HepG2 (cell line): Measurements from ENCODE around the gene CARHSP1. TPM values are rescaled to one million over a fixed set of nuclear protein-coding genes. Genes with fewer than 3 reads are reported as not detected.

Source experiments
- CHD4 ChIP-seq: fragments of 200-600 bp; sonication (generic); IDR thresholded peaks from 2 replicates; pipeline ENCODE4 v1.7.0; 2017; ENCODE audit warnings: mild to moderate bottlenecking, low read length, borderline replicate concordance
- ETS1 ChIP-seq: sonication (generic); formaldehyde crosslinking; IDR thresholded peaks from 2 replicates; pipeline ENCODE4 v1.4.0; 2020; ENCODE audit warnings: missing genetic modification reagents
- HDAC2 ChIP-seq: sonication (generic); formaldehyde crosslinking; IDR thresholded peaks from 2 replicates; pipeline ENCODE4 v1.4.0; 2020; ENCODE audit warnings: missing genetic modification reagents
- MTF1 ChIP-seq: sonication (generic); formaldehyde crosslinking; IDR thresholded peaks from 2 replicates; pipeline ENCODE4 v1.5.0; 2020; ENCODE audit warnings: missing genetic modification reagents
- NFKBIZ ChIP-seq: IDR thresholded peaks from 2 replicates; pipeline ENCODE4 v1.6.1; 2018; ENCODE audit warnings: missing genetic modification reagents, missing compliant biosample characterization
- PAWR ChIP-seq: sonication (generic); formaldehyde crosslinking; IDR thresholded peaks from 2 replicates; pipeline ENCODE4 v1.4.0; 2020; ENCODE audit warnings: missing genetic modification reagents, mild to moderate bottlenecking, borderline replicate concordance
- PBX3 ChIP-seq: sonication (generic); formaldehyde crosslinking; IDR thresholded peaks from 2 replicates; pipeline ENCODE4 v1.8.1; 2023; ENCODE audit warnings: missing genetic modification reagents, inconsistent platforms, borderline replicate concordance
- SNAI1 ChIP-seq: sonication (generic); formaldehyde crosslinking; IDR thresholded peaks from 2 replicates; pipeline ENCODE4 v1.5.0; 2020; ENCODE audit warnings: mild to moderate bottlenecking, missing genetic modification reagents, borderline replicate concordance
- SP1 ChIP-seq, 2 experiments: fragments of 450-650 bp in 1 of 2; sonication (generic) in 1 of 2; formaldehyde crosslinking in 1 of 2; IDR thresholded peaks; 2 replicates each; pipeline versions ENCODE4 v1.4.0 to v1.6.1; 2016 to 2020; ENCODE audit warnings: missing genetic modification reagents in 1 of 2
- TCF12 ChIP-seq, 2 experiments: fragments of 450-650 bp in 1 of 2; sonication (generic) in 1 of 2; formaldehyde crosslinking in 1 of 2; IDR thresholded peaks; 2 replicates each; pipeline versions ENCODE4 v1.6.1 to v1.8.0; 2017 to 2022; ENCODE audit warnings: antibody characterized with exemption in 1 of 2, mild to moderate bottlenecking in 1 of 2, missing genetic modification reagents in 1 of 2, moderate library complexity in 1 of 2
- TCF7 ChIP-seq: sonication (generic); IDR thresholded peaks from 2 replicates; pipeline ENCODE4 v1.6.1; 2016; ENCODE audit warnings: antibody characterized with exemption, low read depth
- ZC3H4 ChIP-seq: sonication (generic); formaldehyde crosslinking; IDR thresholded peaks from 2 replicates; pipeline ENCODE4 v1.4.0; 2020; ENCODE audit warnings: missing genetic modification reagents, borderline replicate concordance
- ZFY ChIP-seq: sonication (generic); formaldehyde crosslinking; IDR thresholded peaks from 2 replicates; pipeline ENCODE4 v1.4.0; 2020; ENCODE audit warnings: missing genetic modification reagents
- ZMYM3 ChIP-seq: sonication (generic); formaldehyde crosslinking; IDR thresholded peaks from 2 replicates; pipeline ENCODE4 v1.5.1; 2020; ENCODE audit warnings: mild to moderate bottlenecking, missing genetic modification reagents
- ZNF589 ChIP-seq: sonication (generic); formaldehyde crosslinking; conservative IDR thresholded peaks from 2 replicates; pipeline ENCODE4 v1.8.0; 2022; ENCODE audit warnings: mild to moderate bottlenecking, moderate library complexity, missing genetic modification reagents
- ZNF776 ChIP-seq: sonication (generic); formaldehyde crosslinking; IDR thresholded peaks from 2 replicates; pipeline ENCODE4 v1.4.0; 2020; ENCODE audit warnings: mild to moderate bottlenecking, missing genetic modification reagents
- polyA plus RNA-seq, 8 experiments: library from polyadenylated mRNA; depleted of rRNA in 3 of 8; stranded (reverse) in 7 of 8; unstranded in 1 of 8; fragments of >200 nt; fragmentation: Illumina TruSeq in 4 of 8; extraction: Trizol in 4 of 8; gene quantifications; 2 replicates each; pipeline versions ENCODE4 v1.2.1 to v1.2.3, GENCODE V29; 2011 to 2016; ENCODE audit warnings: low read depth in 4 of 8, missing spikeins in 1 of 8, mixed read lengths in 1 of 8; ENCODE audit not compliant: insufficient read depth in 1 of 8
- total RNA-seq, 5 experiments: library from RNA; depleted of rRNA; stranded (reverse); fragments of >200 nt; fragmentation: Illumina TruSeq; extraction: Trizol; gene quantifications; 2 replicates each; pipeline ENCODE4 v1.2.3, GENCODE V29; 2016; ENCODE audit warnings: low read depth in 1 of 5
- TF ChIP-seq, protein P1 (sequence below): sonication (generic); formaldehyde crosslinking; IDR thresholded peaks from 2 replicates; pipeline ENCODE4 v1.5.1; 2020; ENCODE audit warnings: mild to moderate bottlenecking, missing genetic modification reagents
- TF ChIP-seq, protein P2 (sequence below): sonication (generic); formaldehyde crosslinking; IDR thresholded peaks from 2 replicates; pipeline ENCODE4 v1.8.1; 2023; ENCODE audit warnings: mild to moderate bottlenecking, missing genetic modification reagents

Gene CARHSP1
- total and polyA plus RNA-seq, 2 of the 13 experiments (the other 11 are each of a cell fraction or from before 2014, with no cell fraction given), result 173 to 345 TPM

DNA sequence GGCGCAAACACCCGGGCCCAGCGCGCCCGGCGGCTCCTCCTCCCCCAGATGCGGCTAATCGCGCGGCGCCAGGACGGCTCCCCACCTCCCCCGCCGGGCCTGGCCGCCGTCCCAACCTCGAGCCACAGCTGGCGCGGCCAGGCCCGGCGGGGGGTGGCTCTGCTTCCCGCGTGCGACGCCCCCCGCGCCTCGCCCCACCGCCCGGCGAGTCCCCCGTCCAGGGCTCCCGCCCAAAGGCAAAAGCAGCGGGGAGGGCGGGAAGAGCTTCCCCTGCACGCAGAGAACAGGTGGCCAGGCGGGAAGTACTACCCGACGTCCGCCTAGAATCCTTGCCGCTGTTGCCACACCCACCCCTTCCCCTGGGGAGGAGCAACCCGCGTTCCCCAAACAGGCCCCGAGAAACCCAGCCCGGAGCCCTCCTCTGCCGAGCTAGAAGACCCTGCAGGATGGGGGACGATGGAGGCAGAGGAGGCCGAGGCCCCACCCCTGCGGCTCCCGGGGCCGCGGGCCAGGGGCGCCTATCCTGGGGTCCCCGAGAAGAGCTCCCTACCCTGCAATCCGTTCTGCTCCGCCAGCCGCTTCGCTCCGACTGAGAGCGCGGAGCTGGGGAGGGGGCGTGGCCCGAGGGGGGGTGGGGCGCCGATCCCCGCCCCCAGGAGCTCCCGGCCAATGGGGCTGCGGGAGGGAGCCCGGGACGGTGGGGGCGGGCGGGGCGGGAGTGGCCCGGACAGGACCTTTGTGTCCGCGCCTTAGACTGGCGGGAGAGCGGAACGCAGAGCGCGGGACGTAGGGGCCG, at the start of gene CARHSP1 (continued):
- TF ChIP-seq ETS1 (CRISPR knock-in tag) (no peak), PBX3 (CRISPR knock-in tag) (no peak), HDAC2 (CRISPR knock-in tag) (peak; percentile 45), ZNF589 (no peak), TCF7 (no peak), ZMYM3 (peak; percentile 85), ZC3H4 (CRISPR knock-in tag) (0 out of 2 replicates have a peak, but pooled peaks have one; percentile 57), TCF12 (IDR thresholded peaks at IDR 0.05) (no peak), TCF12 (CRISPR knock-in tag; IDR thresholded peaks at IDR 0.05) (peak; percentile 54; the same call in 1 of the 2 replicates), NFKBIZ (CRISPR knock-in tag) (0 out of 2 replicates have a peak, but pooled peaks have one; percentile 28), SP1 (IDR thresholded peaks at IDR 0.05) (no peak), SP1 (CRISPR knock-in tag; IDR thresholded peaks at IDR 0.05) (peak; percentile 93), ZFY (CRISPR knock-in tag) (peak; percentile 67), SNAI1 (CRISPR knock-in tag) (no peak; the same call in 1 of the 2 replicates), ZNF776 (CRISPR knock-in tag) (no peak; the same call in 1 of the 2 replicates), CHD4 (no peak), PAWR (CRISPR knock-in tag) (no peak), MTF1 (no peak)
- TF ChIP-seq, protein P1, sequence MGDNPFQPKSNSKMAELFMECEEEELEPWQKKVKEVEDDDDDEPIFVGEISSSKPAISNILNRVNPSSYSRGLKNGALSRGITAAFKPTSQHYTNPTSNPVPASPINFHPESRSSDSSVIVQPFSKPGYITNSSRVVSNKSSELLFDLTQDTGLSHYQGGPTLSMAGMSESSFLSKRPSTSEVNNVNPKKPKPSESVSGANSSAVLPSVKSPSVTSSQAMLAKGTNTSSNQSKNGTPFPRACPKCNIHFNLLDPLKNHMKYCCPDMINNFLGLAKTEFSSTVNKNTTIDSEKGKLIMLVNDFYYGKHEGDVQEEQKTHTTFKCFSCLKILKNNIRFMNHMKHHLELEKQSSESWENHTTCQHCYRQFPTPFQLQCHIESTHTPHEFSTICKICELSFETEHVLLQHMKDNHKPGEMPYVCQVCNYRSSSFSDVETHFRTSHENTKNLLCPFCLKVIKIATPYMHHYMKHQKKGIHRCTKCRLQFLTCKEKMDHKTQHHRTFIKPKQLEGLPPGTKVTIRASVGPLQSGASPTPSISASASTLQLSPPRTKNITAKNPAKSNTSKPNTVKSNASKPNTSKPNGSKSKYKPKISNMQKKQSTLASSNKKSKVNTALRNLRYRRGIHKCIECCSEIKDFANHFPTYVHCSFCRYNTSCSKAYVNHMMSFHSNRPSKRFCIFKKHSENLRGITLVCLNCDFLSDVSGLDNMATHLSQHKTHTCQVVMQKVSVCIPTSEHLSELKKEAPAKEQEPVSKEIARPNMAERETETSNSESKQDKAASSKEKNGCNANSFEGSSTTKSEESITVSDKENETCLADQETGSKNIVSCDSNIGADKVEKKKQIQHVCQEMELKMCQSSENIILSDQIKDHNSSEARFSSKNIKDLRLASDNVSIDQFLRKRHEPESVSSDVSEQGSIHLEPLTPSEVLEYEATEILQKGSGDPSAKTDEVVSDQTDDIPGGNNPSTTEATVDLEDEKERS (CRISPR knock-in tag), result no peak; the same call in 1 of the 2 replicates
- TF ChIP-seq, protein P2, sequence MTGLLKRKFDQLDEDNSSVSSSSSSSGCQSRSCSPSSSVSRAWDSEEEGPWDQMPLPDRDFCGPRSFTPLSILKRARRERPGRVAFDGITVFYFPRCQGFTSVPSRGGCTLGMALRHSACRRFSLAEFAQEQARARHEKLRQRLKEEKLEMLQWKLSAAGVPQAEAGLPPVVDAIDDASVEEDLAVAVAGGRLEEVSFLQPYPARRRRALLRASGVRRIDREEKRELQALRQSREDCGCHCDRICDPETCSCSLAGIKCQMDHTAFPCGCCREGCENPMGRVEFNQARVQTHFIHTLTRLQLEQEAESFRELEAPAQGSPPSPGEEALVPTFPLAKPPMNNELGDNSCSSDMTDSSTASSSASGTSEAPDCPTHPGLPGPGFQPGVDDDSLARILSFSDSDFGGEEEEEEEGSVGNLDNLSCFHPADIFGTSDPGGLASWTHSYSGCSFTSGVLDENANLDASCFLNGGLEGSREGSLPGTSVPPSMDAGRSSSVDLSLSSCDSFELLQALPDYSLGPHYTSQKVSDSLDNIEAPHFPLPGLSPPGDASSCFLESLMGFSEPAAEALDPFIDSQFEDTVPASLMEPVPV (CRISPR knock-in tag), result peak; percentile 79; the same call in 1 of the 2 replicates
